IMR-90 (cell line): ENCODE measurements around the gene SGO1. TPM values are rescaled to one million over a fixed set of nuclear protein-coding genes. Genes with fewer than 3 reads are reported as not detected.

ENCODE experiments used
- ATAC-seq: fragments of 200-7000 bp; cut with Tn5 transposase; 2 replicates; pipeline ENCODE4 v1.9.1; 2020; ENCODE audit warnings: low read depth, mild to moderate bottlenecking, moderate library complexity
- BruUV-seq: library from RNA; stranded (reverse); fragments of 400-500 nt; replicated peaks from 2 replicates; lab custom pipeline; 2021; lab: Mats Ljungman, UMichigan
- CTCF ChIA-PET: fragments of 300-600 bp; formaldehyde crosslinking; extraction: SDS; loops from one replicate; lab custom pipeline; 2021; ENCODE audit warnings: antibody characterized with exemption; lab: Yijun Ruan, JAX
- POLR2A ChIA-PET: fragments of 300-600 bp; sonication (Branson Sonifier 250); formaldehyde crosslinking; loops from one replicate; lab custom pipeline; 2022; ENCODE audit warnings: antibody characterized with exemption; ENCODE audit not compliant: unreplicated experiment; lab: Charles Lee
- DNase-seq: peaks from one replicate; pipeline ENCODE4 v3.0.0; 2013
- H2AFZ ChIP-seq: replicated peaks from 2 replicates; pipeline ENCODE3; 2013; ENCODE audit warnings: low read length, mild to moderate bottlenecking; ENCODE audit not compliant: poor library complexity
- H2AK5ac ChIP-seq: 2 replicates; pipeline ENCODE4 v1.6.1; 2013; ENCODE audit warnings: low read depth, low read length, inconsistent platforms
- H2AK9ac ChIP-seq: replicated peaks from 2 replicates; pipeline ENCODE3; 2013; ENCODE audit warnings: mild to moderate bottlenecking, low read depth, low read length, moderate library complexity; ENCODE audit not compliant: poor library complexity
- H2BK120ac ChIP-seq: 2 replicates; pipeline ENCODE4 v1.6.1; 2013; ENCODE audit warnings: low read depth, low read length, inconsistent platforms
- H2BK15ac ChIP-seq: 3 replicates; pipeline ENCODE4 v1.6.1; 2013; ENCODE audit warnings: low read depth, low read length, inconsistent platforms
- H2BK20ac ChIP-seq: 2 replicates; pipeline ENCODE4 v1.6.1; 2013; ENCODE audit warnings: low read depth, mild to moderate bottlenecking, inconsistent platforms, low read length, moderate library complexity
- H2BK5ac ChIP-seq: 2 replicates; pipeline ENCODE4 v1.6.1; 2013; ENCODE audit warnings: mild to moderate bottlenecking, low read depth, low read length, inconsistent platforms; ENCODE audit not compliant: poor library complexity, severe bottlenecking
- H3K14ac ChIP-seq: replicated peaks from 2 replicates; pipeline ENCODE4 v1.6.1; 2013; ENCODE audit warnings: low read depth, low read length, inconsistent platforms
- H3K18ac ChIP-seq: 2 replicates; pipeline ENCODE4 v1.6.1; 2013; ENCODE audit warnings: low read depth, low read length, control low read depth
- H3K23ac ChIP-seq: 2 replicates; pipeline ENCODE4 v1.6.1; 2013; ENCODE audit warnings: low read depth, low read length, inconsistent platforms
- H3K27ac ChIP-seq: 2 replicates; pipeline ENCODE4 v1.5.1; 2013; ENCODE audit warnings: mild to moderate bottlenecking, control low read depth, low read length; ENCODE audit not compliant: insufficient read depth
- H3K27me3 ChIP-seq: 2 replicates; pipeline ENCODE4 v1.6.1; 2013; ENCODE audit warnings: low read length; ENCODE audit not compliant: control insufficient read depth, insufficient read depth
- H3K36me3 ChIP-seq: 2 replicates; pipeline ENCODE4 v1.6.1; 2013; ENCODE audit warnings: low read length, mixed read lengths; ENCODE audit not compliant: control insufficient read depth, insufficient read depth
- H3K4ac ChIP-seq: 2 replicates; pipeline ENCODE4 v1.6.1; 2013; ENCODE audit warnings: low read depth, low read length, inconsistent platforms
- H3K4me1 ChIP-seq: 2 replicates; pipeline ENCODE4 v1.6.1; 2013; ENCODE audit warnings: low read length, mixed read lengths; ENCODE audit not compliant: control insufficient read depth, insufficient read depth
- H3K4me2 ChIP-seq: 2 replicates; pipeline ENCODE4 v1.6.1; 2013; ENCODE audit warnings: low read depth, mild to moderate bottlenecking, control low read depth, low read length, moderate library complexity
- H3K4me3 ChIP-seq: 2 replicates; pipeline ENCODE4 v1.5.1; 2013; ENCODE audit warnings: low read depth, mild to moderate bottlenecking, control low read depth, low read length, moderate library complexity; ENCODE audit not compliant: insufficient read depth
- H3K56ac ChIP-seq: 2 replicates; pipeline ENCODE4 v1.6.1; 2013; ENCODE audit warnings: low read length, inconsistent platforms; ENCODE audit not compliant: insufficient read depth; ENCODE audit errors: extremely low read depth
- H3K79me1 ChIP-seq, 2 experiments: 2 replicates each; pipeline ENCODE4 v1.6.1; 2013; ENCODE audit warnings: low read length in 2 of 2, inconsistent platforms in 1 of 2, low read depth in 1 of 2
- H3K9ac ChIP-seq: 2 replicates; pipeline ENCODE4 v1.6.1; 2013; ENCODE audit warnings: low read depth, low read length, control low read depth
- H3K9me1 ChIP-seq: 2 replicates; pipeline ENCODE4 v1.6.1; 2013; ENCODE audit warnings: low read length, inconsistent platforms; ENCODE audit not compliant: insufficient read depth
- H3K9me3 ChIP-seq: 2 replicates; pipeline ENCODE4 v1.6.1; 2013; ENCODE audit warnings: low read length; ENCODE audit not compliant: control insufficient read depth, insufficient read depth
- H4K20me1 ChIP-seq: 2 replicates; pipeline ENCODE4 v1.6.1; 2013; ENCODE audit warnings: low read length, inconsistent platforms; ENCODE audit not compliant: insufficient read depth
- H4K5ac ChIP-seq: 2 replicates; pipeline ENCODE4 v1.6.1; 2013; ENCODE audit warnings: mild to moderate bottlenecking, low read depth, low read length, control low read depth
- H4K8ac ChIP-seq, 2 experiments: 2 replicates each; pipeline ENCODE4 v1.6.1; 2013; ENCODE audit warnings: low read depth in 2 of 2, low read length in 2 of 2, control low read depth in 1 of 2, inconsistent platforms in 1 of 2
- H4K91ac ChIP-seq: 2 replicates; pipeline ENCODE4 v1.6.1; 2013; ENCODE audit warnings: low read depth, low read length, inconsistent platforms; ENCODE audit not compliant: insufficient read depth
- FOS ChIP-seq: fragments of 150-350 bp; IDR thresholded peaks from 2 replicates; pipeline ENCODE4 v1.6.1; 2016; ENCODE audit warnings: low read depth, low read length
- MXI1 ChIP-seq: IDR thresholded peaks from 2 replicates; pipeline ENCODE4 v1.6.1; 2012; ENCODE audit warnings: low read depth, mild to moderate bottlenecking, low read length, moderate library complexity, borderline replicate concordance
- NFE2L2 ChIP-seq: fragments of 150-350 bp; IDR thresholded peaks from 2 replicates; pipeline ENCODE4 v1.6.1; 2016; ENCODE audit warnings: low read depth, mild to moderate bottlenecking, low read length
- WGBS, 2 experiments: methylation state at CpG; one replicate each; pipeline versions ENCODE4 v1.1.5 to v1.1.7; 2013; ENCODE audit warnings: missing lambda C conversion rate in 2 of 2; ENCODE audit not compliant: insufficient read length in 1 of 2; ENCODE audit errors: extremely low coverage in 2 of 2; 5-methylcytosine and 5-hydroxymethylcytosine counted together
- dilution Hi-C: fragments of 300-500 bp; cut with HindIII; formaldehyde crosslinking; loops from one replicate; pipeline ENCODE4 v1.14.3; 2018; ENCODE audit warnings: low sequenced_read_pairs; ENCODE audit not compliant: unreplicated experiment
- in situ Hi-C: fragments of 300-500 bp; cut with MboI; formaldehyde crosslinking; loops from 3 replicates; pipeline ENCODE4 v1.14.3; 2019; ENCODE audit warnings: low sequenced_read_pairs, inconsistent platforms, mixed read lengths
- intact Hi-C: fragments of 100-400 bp; cut with micrococcal nuclease; formaldehyde crosslinking; loops from 2 replicates; pipeline ENCODE4 v1.10.0; 2022
- polyA plus RNA-seq, 3 experiments: library from polyadenylated mRNA; depleted of rRNA; stranded (reverse); fragments of >200 nt; gene quantifications; 2 replicates each; pipeline ENCODE4 v1.2.3, GENCODE V29; 2012; ENCODE audit warnings: low replicate concordance in 1 of 3
- total RNA-seq: library from RNA; depleted of rRNA; stranded (reverse); fragments of >200 nt; gene quantifications from 2 replicates; pipeline ENCODE4 v1.2.3, GENCODE V29; 2012

The SGO1 gene
- total and polyA plus RNA-seq, 2 of the 4 experiments (the other 2 are of a cell fraction), result 3.2 to 5.2 TPM

GRCh38 chr3:20146301-20146700 is 39.7 kb downstream of the SGO1 start:
- no peak for DNase-seq
- Histone ChIP-seq H3K23ac (no peak overlapping the region), H3K4ac (no peak overlapping the region), H2AFZ (no peak overlapping the region), H2BK5ac (no peak overlapping the region), H3K27ac (no peak overlapping the region), H3K79me1 (no peaks in the 10 kb centered on the region), H2BK120ac (no peak overlapping the region), H3K36me3 (no peaks in the 10 kb centered on the region), H3K4me2 (no peak overlapping the region), H3K4me3 (no peak overlapping the region), H2BK15ac (no peak overlapping the region), H2AK5ac (no peak overlapping the region), H2AK9ac (no peak overlapping the region), H4K20me1 (no peaks in the 10 kb centered on the region), H3K18ac (no peak overlapping the region), H3K27me3 (no peaks in the 10 kb centered on the region), H3K14ac (no peak overlapping the region), H4K91ac (no peak overlapping the region), H3K56ac (no peak overlapping the region), H4K5ac (no peak overlapping the region), H3K9me1 (no peaks in the 10 kb centered on the region), H3K4me1 (no peaks in the 10 kb centered on the region), H4K8ac (no peak overlapping the region), H3K9ac (no peak overlapping the region), H3K9me3 (no peaks in the 10 kb centered on the region), H2BK20ac (no peak overlapping the region)
- TF ChIP-seq MXI1 (no peak), NFE2L2 (no peak), FOS (no peak)
- POLR2A ChIA-PET, result no interaction called here
- no peak for ATAC-seq
- in situ Hi-C loops, result no loop called here
- no TSS peak for BruUV-seq
- intact Hi-C loops, result no loop called here
- dilution Hi-C loops, result no loop called here
- CTCF ChIA-PET, result no interaction called here
- 80% methylated on average over 1 of the region's 8 CpGs; no CpG with 5 or more reads in 1 of the 2 experiments for WGBS, 2 experiments
